Measurements from ENCODE around the gene PSMC1. TPM values are rescaled to one million over a fixed set of nuclear protein-coding genes. Genes with fewer than 3 reads are reported as not detected.

PSMC1 gene
- total RNA-seq, 1 experiment from 2014 or later, result 132 TPM

GRCh38 chr14:90274808-90275457 is 18.6 kb downstream of the PSMC1 start:
- H3K27ac ChIP-seq (ENCODE audit: low read depth, low read length), result no peak overlapping the region

More at GRCh38 chr14:90274808-90275457, 18.6 kb downstream of the PSMC1 start:
- intact Hi-C loops (cut with micrococcal nuclease), result no loop called here
- H3K4me2 ChIP-seq (ENCODE audit: low read length), result no peak overlapping the region
- H3K27me3 ChIP-seq (ENCODE audit: insufficient read depth, low read length), result no peaks in the 10 kb centered on the region
- no peaks in the 10 kb centered on the region for H3K9me2 ChIP-seq (ENCODE audit: insufficient read depth)
- DNase-seq (ENCODE audit: low read depth, low spot score), result no peak
- H3K9me3 ChIP-seq (ENCODE audit: control insufficient read depth in 1 of 2, insufficient read depth in 1 of 2, low read depth in 1 of 2, low read length in 2 of 2), result no peaks in the 10 kb centered on the region
- no peak overlapping the region for H2AFZ ChIP-seq (ENCODE audit: low read depth, low read length, poor library complexity, severe bottlenecking)
- BruUV-seq (replicated peaks), result no TSS peak
- RAD21 ChIA-PET (ENCODE audit: low non-redundant PET in 1 of 2, low total read pairs in 2 of 2, uncharacterized antibody in 2 of 2, unreplicated experiment in 2 of 2), result no interaction called here
- TF ChIP-seq JUND (IDR thresholded peaks at IDR 0.05), result no peak
- no peak for TF ChIP-seq CBX3 (IDR thresholded peaks at IDR 0.05; ENCODE audit: low read depth)
- no peak for TF ChIP-seq ELF1 (IDR thresholded peaks at IDR 0.05; ENCODE audit: borderline replicate concordance, low read depth)
- no peak for TF ChIP-seq SIN3A (IDR thresholded peaks at IDR 0.05; ENCODE audit: low read depth)
- TF ChIP-seq SP1 (IDR thresholded peaks at IDR 0.05; ENCODE audit: low read depth), result no peak
- no peak for TF ChIP-seq ATF3 (IDR thresholded peaks at IDR 0.05)
- no peak for TF ChIP-seq ZBTB33 (IDR thresholded peaks at IDR 0.05; ENCODE audit: extremely low read depth, insufficient replicate concordance, low read length)
- TF ChIP-seq FOSL1 (IDR thresholded peaks at IDR 0.05; ENCODE audit: low read depth), result no peak
- TF ChIP-seq REST (IDR thresholded peaks at IDR 0.05; ENCODE audit: low read depth), result no peak
- TF ChIP-seq ZNF274 (IDR thresholded peaks at IDR 0.05; ENCODE audit: low read depth, low read length), result no peak
- TF ChIP-seq TCF7L2 (IDR thresholded peaks at IDR 0.05; ENCODE audit: borderline replicate concordance, extremely low read depth, insufficient read depth, insufficient read length), result no peak
- no peak for TF ChIP-seq YY1 (IDR thresholded peaks at IDR 0.05; ENCODE audit: extremely low read depth, insufficient replicate concordance, low read depth, low read length)
- no peak for TF ChIP-seq EZH2phosphoT487 (IDR thresholded peaks at IDR 0.05; ENCODE audit: borderline replicate concordance)
- no peak for TF ChIP-seq POLR2A (IDR thresholded peaks at IDR 0.05; ENCODE audit: borderline replicate concordance, extremely low read depth, insufficient read depth, insufficient read length)
- TF ChIP-seq CTCF (IDR thresholded peaks at IDR 0.05 in 2 of 3, conservative IDR thresholded peaks at IDR 0.05 in 1 of 3; ENCODE audit: borderline replicate concordance in 1 of 3, insufficient read depth in 1 of 3, low read depth in 2 of 3, low read length in 2 of 3), result no peak
- no peak for TF ChIP-seq RAD21 (IDR thresholded peaks at IDR 0.05; ENCODE audit: low read depth)
- TF ChIP-seq ZFX (IDR thresholded peaks at IDR 0.05), result no peak
- H3K4me3 ChIP-seq (replicated peaks in 1 of 2; ENCODE audit: low read depth in 1 of 2, low read length in 2 of 2), result no peak overlapping the region
- H3K9ac ChIP-seq (ENCODE audit: low read length), result no peak overlapping the region
- no peaks in the 10 kb centered on the region for H3K79me2 ChIP-seq (ENCODE audit: insufficient read depth, low read length)
- CTCF ChIA-PET, result no interaction called here
- POLR2A ChIA-PET, result no interaction called here
- no peaks in the 10 kb centered on the region for H3K4me1 ChIP-seq (ENCODE audit: control insufficient read depth in 1 of 2, insufficient read depth in 2 of 2, low read length in 2 of 2)
- H3K36me3 ChIP-seq (ENCODE audit: control insufficient read depth in 1 of 2, insufficient read depth in 2 of 2, low read length in 2 of 2), result peaks cover 22 to 23% of the 10 kb centered on the region in 2 experiments
- H4K20me1 ChIP-seq (ENCODE audit: insufficient read depth), result no peaks in the 10 kb centered on the region
- no peak for ATAC-seq
